GM23248 (cell line): ENCODE data around the gene FAM114A1. TPM values are rescaled to one million over a fixed set of nuclear protein-coding genes. Genes with fewer than 3 reads are reported as not detected.

Source experiments
- DNase-seq: peaks from one replicate; pipeline ENCODE4 v3.0.0-alpha.2; 2015
- H2AFZ ChIP-seq: fragments of 200-600 bp; sonication (generic); 2 replicates; pipeline ENCODE4 v1.6.1; 2016; ENCODE audit warnings: antibody characterized with exemption
- H3F3A ChIP-seq: fragments of 200-600 bp; sonication (generic); 2 replicates; pipeline ENCODE4 v1.6.1; 2016; ENCODE audit warnings: mild to moderate bottlenecking, antibody characterized with exemption, mixed run types; ENCODE audit not compliant: insufficient read depth
- H3K27ac ChIP-seq: fragments of 200-600 bp; sonication (generic); 2 replicates; pipeline ENCODE4 v1.5.1; 2016; ENCODE audit warnings: mild to moderate bottlenecking
- H3K27me3 ChIP-seq: fragments of 200-600 bp; sonication (generic); replicated peaks from 2 replicates; pipeline ENCODE4 v1.6.1; 2016; ENCODE audit warnings: mild to moderate bottlenecking; ENCODE audit not compliant: insufficient read depth
- H3K36me3 ChIP-seq: fragments of 200-600 bp; sonication (generic); 2 replicates; pipeline ENCODE4 v1.6.1; 2016; ENCODE audit warnings: low read depth, mild to moderate bottlenecking
- H3K4me1 ChIP-seq: fragments of 200-600 bp; sonication (generic); 2 replicates; pipeline ENCODE4 v1.6.1; 2016; ENCODE audit warnings: mild to moderate bottlenecking; ENCODE audit not compliant: insufficient read depth
- H3K4me2 ChIP-seq: fragments of 200-600 bp; sonication (generic); one replicate; pipeline ENCODE4 v1.6.1; 2016; ENCODE audit warnings: mild to moderate bottlenecking; ENCODE audit not compliant: unreplicated experiment
- H3K4me3 ChIP-seq: fragments of 200-600 bp; sonication (generic); 2 replicates; pipeline ENCODE4 v1.5.1; 2016; ENCODE audit warnings: mild to moderate bottlenecking
- H3K79me2 ChIP-seq: fragments of 200-600 bp; sonication (generic); 2 replicates; pipeline ENCODE4 v1.6.1; 2016; ENCODE audit warnings: mild to moderate bottlenecking; ENCODE audit not compliant: insufficient read depth
- H3K9ac ChIP-seq: fragments of 200-600 bp; sonication (generic); 2 replicates; pipeline ENCODE4 v1.6.1; 2016; ENCODE audit warnings: mild to moderate bottlenecking
- H3K9me2 ChIP-seq: fragments of 200-600 bp; sonication (generic); 2 replicates; pipeline ENCODE4 v1.6.1; 2016; ENCODE audit warnings: mixed run types, mild to moderate bottlenecking, moderate library complexity; ENCODE audit not compliant: insufficient read depth
- H3K9me3 ChIP-seq: fragments of 200-600 bp; sonication (generic); one replicate; pipeline ENCODE4 v1.6.1; 2017; ENCODE audit warnings: low read depth
- H4K20me1 ChIP-seq: fragments of 200-600 bp; sonication (generic); 2 replicates; pipeline ENCODE4 v1.6.0; 2016; ENCODE audit not compliant: insufficient read depth
- EZH2 ChIP-seq: fragments of 200-600 bp; sonication (generic); IDR thresholded peaks from 2 replicates; pipeline ENCODE4 v1.6.1; 2018; ENCODE audit warnings: antibody characterized with exemption, mild to moderate bottlenecking; ENCODE audit not compliant: insufficient read depth, poor library complexity, severe bottlenecking
- EZH2phosphoT487 ChIP-seq: fragments of 200-600 bp; sonication (generic); IDR thresholded peaks from 2 replicates; pipeline ENCODE4 v1.6.1; 2018; ENCODE audit warnings: antibody characterized with exemption, moderate library complexity, mild to moderate bottlenecking, low read depth; ENCODE audit not compliant: insufficient read depth
- WGBS, 2 experiments: methylation state at CpG; one replicate each; pipeline ENCODE4 v1.1.6; 2015 to 2017; ENCODE audit warnings: low lambda C conversion rate in 2 of 2, low coverage in 1 of 2; ENCODE audit errors: missing lambda C conversion rate in 2 of 2; 5-methylcytosine and 5-hydroxymethylcytosine counted together
- in situ Hi-C: fragments of 300-500 bp; cut with MboI; formaldehyde crosslinking; loops from 2 replicates; pipeline ENCODE4 v1.15.0; 2020
- polyA plus RNA-seq: library from polyadenylated mRNA; unstranded; fragments of >200 nt; fragmentation: Nextera tagmentation; extraction: Ambion mirVana; gene quantifications from 2 replicates; pipeline ENCODE4 v1.2.1, GENCODE V29; 2016
- total RNA-seq: library from RNA; depleted of rRNA; stranded (reverse); fragments of >200 nt; shearing (Covaris generic); gene quantifications from 2 replicates; pipeline ENCODE4 v1.2.3, GENCODE V29; 2014; rRNA removed

FAM114A1 gene
- total RNA-seq: 300 and 318 TPM in 2 replicates
- polyA plus RNA-seq: 237 and 238 TPM in 2 replicates

DNA sequence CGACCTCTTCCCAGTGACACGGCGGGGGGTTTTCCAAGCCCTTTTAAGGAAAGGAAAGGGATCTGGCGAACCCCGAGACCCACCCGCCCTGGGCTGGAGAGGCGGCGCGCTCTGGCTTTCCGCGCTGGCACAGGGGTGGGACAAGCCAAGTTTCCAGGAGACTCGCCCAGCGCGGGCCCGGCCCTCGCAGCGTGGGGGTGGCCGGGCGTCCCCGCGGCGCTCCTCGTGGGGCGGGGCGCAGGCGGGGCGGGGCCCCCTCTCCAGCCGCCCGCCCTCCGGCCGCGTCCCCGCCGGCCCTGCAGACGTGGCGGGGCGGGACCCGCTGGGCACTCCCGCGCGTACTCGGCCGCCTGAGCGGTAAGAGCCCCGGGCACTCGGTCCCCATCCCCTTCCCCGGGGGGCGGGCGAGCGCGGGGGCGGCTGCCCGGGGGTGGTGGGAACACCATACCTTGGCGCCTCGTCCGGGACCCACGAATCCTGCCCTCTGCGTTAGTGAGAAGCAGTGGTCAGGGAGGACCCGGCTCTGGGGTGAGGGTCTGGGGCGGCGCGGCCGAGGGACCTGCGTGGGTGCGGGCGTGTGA, at the start of gene FAM114A1:
FAM114A1 (plus strand) TSS at position 329 of the 581 bp plus-strand sequence. CDS start 10,273 bp downstream, outside the sequence.
- no peaks in the 10 kb centered on the region for H3K9me3 ChIP-seq
- peak within 1 kb of the TSS; percentile 98 for H2AFZ ChIP-seq
- in situ Hi-C loops: no loop called here
- H3K27me3 ChIP-seq: no peaks in the 10 kb centered on the region
- H4K20me1 ChIP-seq: peaks cover 6% of the 10 kb centered on the region; the same call in 1 of the 2 replicates
- TF ChIP-seq EZH2 (no peak), EZH2phosphoT487 (no peak)
- H3K4me3 ChIP-seq: peak within 1 kb of the TSS; percentile 90
- H3K9ac ChIP-seq: peak within 1 kb of the TSS; percentile 100
- peak within 1 kb of the TSS; percentile 97 for H3K4me2 ChIP-seq
- no peaks in the 10 kb centered on the region for H3K9me2 ChIP-seq
- peak; percentile 95 for DNase-seq
- peak within 1 kb of the TSS; percentile 97 for H3K27ac ChIP-seq
- H3K79me2 ChIP-seq: peaks cover 48% of the 10 kb centered on the region
- peaks cover 4% of the 10 kb centered on the region; the same call in 1 of the 2 replicates for H3K36me3 ChIP-seq
- H3K4me1 ChIP-seq: peaks cover 42% of the 10 kb centered on the region
- WGBS, 2 experiments: 1 to 3% methylated on average over 23 to 58 of the region's 66 CpGs
- H3F3A ChIP-seq: peaks cover 36% of the 10 kb centered on the region

DNA sequence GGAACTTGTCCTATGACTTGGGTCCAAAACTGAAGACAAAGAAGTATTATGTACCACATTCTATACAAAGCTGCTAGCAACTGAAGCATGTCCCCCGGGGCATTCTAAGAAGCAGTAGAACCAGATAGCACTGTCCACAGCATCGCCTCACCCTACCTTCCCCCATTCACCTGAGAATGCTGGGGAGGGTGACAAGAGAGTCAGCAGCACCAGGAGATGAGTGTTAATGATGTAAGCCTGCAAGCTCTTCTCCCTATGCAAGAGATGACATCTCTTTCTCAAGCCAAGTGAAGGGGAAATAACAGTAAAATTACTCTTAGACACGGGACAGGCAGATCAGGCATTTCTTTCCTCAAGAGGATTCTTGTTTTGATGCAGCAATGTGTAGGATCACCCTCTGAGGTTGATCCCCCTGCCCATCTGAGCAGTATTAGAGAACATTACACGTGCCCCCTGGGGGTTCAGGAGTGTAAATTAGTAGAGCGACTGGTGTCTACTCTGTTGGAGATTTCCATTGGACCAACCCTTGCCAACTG, 49.1 kb upstream of the FAM114A1 start:
- Histone ChIP-seq H3K27me3 (peaks cover 35% of the 10 kb centered on the region), H3K4me1 (no peaks in the 10 kb centered on the region), H3K4me3 (no peak overlapping the region), H3K27ac (no peak overlapping the region), H3K4me2 (no peak overlapping the region), H3K9me3 (no peaks in the 10 kb centered on the region), H2AFZ (no peak overlapping the region), H3K9me2 (no peaks in the 10 kb centered on the region), H3F3A (no peaks in the 10 kb centered on the region), H3K36me3 (no peaks in the 10 kb centered on the region), H3K9ac (no peak overlapping the region), H4K20me1 (no peaks in the 10 kb centered on the region), H3K79me2 (no peaks in the 10 kb centered on the region)
- in situ Hi-C loops: no loop called here
- WGBS, 2 experiments: 69 to 70% methylated on average over 5 of the region's 5 CpGs
- TF ChIP-seq EZH2 (no peak), EZH2phosphoT487 (no peak)
- DNase-seq: no peak

GRCh38 chr4:38819569-38819968, 48.0 kb upstream of the FAM114A1 start:
- Histone ChIP-seq H3K9me3 (no peaks in the 10 kb centered on the region), H3K27ac (no peak overlapping the region), H3K27me3 (peaks cover 31% of the 10 kb centered on the region), H3K9me2 (no peaks in the 10 kb centered on the region), H3K79me2 (no peaks in the 10 kb centered on the region), H3F3A (no peaks in the 10 kb centered on the region), H3K4me3 (no peak overlapping the region), H3K9ac (no peak overlapping the region), H3K4me1 (no peaks in the 10 kb centered on the region), H2AFZ (no peak overlapping the region), H3K4me2 (no peak overlapping the region), H4K20me1 (no peaks in the 10 kb centered on the region), H3K36me3 (no peaks in the 10 kb centered on the region)
- no peak for TF ChIP-seq EZH2
- no peak for TF ChIP-seq EZH2phosphoT487
- DNase-seq: no peak
- 28 to 31% methylated on average over 3 of the region's 3 CpGs for WGBS, 2 experiments
- in situ Hi-C loops: no loop called here

- Histone ChIP-seq H3F3A (no peaks in the 10 kb centered on the region), H3K9ac (no peak overlapping the region), H3K4me3 (no peak overlapping the region), H3K27ac (no peak overlapping the region), H3K27me3 (peaks cover 24% of the 10 kb centered on the region), H3K36me3 (no peaks in the 10 kb centered on the region), H4K20me1 (no peaks in the 10 kb centered on the region), H2AFZ (no peak overlapping the region), H3K4me2 (no peak overlapping the region), H3K9me3 (no peaks in the 10 kb centered on the region), H3K79me2 (no peaks in the 10 kb centered on the region), H3K9me2 (no peaks in the 10 kb centered on the region), H3K4me1 (no peaks in the 10 kb centered on the region)
- TF ChIP-seq EZH2 (no peak), EZH2phosphoT487 (no peak)
- 66 to 74% methylated on average over 4 of the region's 4 CpGs for WGBS, 2 experiments
- in situ Hi-C loops: no loop called here
- no peak for DNase-seq
Observed at GRCh38 chr4:38820329-38821061, 47.1 kb upstream of the FAM114A1 start.
